Stimulated activated CD8-positive, alpha-beta memory T cell treated with anti-CD3 and anti-CD28 coated beads, Interleukin-15, amount 100 ng/mL, for 1 hour (primary cell): ENCODE results near the gene HNRNPH1.

Experiments
- DNase-seq: peaks from one replicate; pipeline ENCODE4 v3.0.0-alpha.2; 2020; ENCODE audit warnings: low read depth

HNRNPH1 gene

DNA sequence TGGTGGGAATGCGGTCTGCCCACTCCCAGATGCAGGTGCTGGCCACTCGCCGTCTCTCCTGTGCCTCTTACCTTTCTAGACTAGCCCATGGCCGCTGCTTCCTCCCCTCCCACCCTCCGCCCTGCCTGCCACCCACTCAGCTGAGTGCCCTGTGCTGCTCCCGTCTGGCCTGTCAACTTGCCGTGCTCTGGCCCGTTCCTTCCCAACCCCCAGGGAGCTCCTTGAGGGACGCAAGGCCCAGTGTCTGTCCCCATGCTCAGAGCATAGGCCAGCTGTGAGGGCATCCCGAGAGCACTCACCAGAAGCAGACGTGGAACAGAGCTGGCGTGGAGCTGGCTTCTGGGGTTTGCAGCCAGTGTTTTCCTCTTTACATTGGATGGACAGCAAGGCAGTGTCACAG, 20.2 kb downstream of the HNRNPH1 start:
- DNase-seq = no peak

GRCh38 chr5:179601871-179602625, 21.4 kb downstream of the HNRNPH1 start:
- DNase-seq = no peak

DNA sequence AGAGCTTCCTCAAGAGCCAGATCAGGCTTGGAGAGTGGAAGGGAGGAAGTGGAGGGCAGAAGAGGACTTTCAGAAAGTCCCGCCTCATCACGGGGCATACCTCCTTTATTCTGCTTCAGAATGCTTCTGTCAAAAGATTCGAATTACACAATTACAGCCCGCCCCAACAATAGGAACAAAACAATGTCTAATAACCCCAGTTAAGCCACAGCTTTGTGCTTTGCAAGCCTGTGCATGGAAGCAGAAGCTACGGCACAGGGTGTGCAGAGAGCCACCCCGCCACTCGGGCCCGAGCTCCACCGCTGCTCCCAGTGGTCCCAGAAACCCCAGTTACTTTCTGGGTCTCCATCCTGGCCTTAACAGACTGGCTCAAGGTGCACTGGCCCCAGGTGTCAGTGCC, 23.5 kb downstream of the HNRNPH1 start:
- DNase-seq = no peak

DNA sequence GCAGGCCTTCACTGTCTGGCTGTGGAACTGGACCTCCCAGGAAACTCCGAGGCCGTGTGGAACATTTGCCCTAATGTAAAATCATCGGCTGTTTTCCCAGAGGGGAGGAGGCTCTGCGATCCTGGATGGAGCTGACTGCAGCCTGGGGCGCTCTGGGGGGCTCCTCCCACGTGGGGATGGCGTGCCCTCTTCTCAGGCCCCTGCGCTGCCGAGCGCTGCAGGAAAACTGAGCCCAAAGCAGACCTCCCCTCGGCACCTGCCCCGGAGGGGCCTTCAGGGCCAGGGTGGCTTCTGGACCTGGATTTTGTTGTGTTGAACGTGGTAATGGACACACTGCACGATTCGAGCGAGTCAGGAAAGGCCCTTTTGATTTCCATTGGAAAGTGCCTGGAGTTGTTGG, 23.9 kb downstream of the HNRNPH1 start:
- no peak for DNase-seq

GRCh38 chr5:179599100-179599499, 24.4 kb downstream of the HNRNPH1 start:
- no peak for DNase-seq

- DNase-seq = no peak
Measured at GRCh38 chr5:179596421-179596820, 27.1 kb downstream of the HNRNPH1 start.

DNA sequence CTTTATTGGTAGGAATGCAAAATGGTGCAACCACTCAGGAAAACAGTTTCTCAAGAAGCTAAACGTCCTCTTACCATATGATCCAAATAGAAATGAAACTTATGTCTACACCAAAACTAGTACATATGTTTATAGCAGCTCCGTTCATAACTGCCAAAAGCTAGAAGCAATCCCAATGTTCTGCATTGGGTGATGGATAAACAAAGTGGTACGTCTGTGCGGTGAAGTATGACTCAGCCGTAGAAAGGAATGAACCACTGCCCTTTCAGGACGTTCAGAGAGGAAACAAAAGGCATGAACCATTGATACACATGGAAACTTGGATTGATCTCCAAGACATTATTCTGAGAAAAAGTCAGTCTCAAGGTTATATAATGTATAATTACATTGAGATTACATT, 27.6 kb downstream of the HNRNPH1 start:
- DNase-seq = no peak

DNA sequence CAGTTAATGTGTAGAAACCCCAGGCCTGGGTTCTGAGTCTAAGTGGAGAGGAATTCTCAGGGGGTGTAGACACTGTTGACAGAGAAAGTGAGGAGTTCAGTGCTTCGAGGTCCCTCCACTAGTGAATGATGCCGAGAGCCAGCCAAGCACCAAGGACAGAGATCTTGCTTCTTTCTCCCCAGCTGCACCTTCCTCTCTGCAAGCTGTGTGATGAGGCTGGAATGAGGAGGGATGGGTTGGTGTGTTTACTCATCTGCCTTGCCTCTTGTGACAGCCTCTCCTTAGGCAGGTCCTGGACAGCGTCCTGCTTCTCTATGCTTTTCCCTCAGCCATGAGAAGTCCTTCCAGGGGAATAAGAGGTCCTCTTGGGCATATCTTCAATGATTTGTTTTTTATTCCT, 35.3 kb downstream of the HNRNPH1 start:
- no peak for DNase-seq

DNA sequence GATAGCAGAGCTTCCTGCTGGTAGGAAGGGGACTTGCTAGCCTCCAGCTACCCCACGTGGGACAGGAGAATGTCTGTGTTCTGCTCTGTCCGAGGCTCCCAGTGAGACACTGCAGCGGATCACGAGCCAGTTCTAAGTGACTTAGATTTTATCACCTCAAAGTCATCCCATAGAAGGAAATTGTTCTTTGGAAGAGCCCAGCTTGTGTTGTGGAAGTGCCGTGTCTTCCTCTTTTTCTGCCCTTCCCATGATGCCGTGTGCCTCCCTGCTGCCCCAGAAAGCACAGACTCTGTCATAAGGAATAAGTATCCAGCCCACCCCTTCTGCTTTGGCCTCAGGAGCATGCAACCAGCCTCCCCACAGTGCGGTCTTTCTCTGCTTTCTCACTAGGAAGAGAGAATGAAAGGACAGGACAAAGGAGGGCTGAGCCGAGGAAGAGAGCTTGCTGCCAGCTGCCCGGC, 37.5 kb downstream of the HNRNPH1 start:
- no peak for DNase-seq

- no peak for DNase-seq
Measured at GRCh38 chr5:179577286-179577960, 46.0 kb downstream of the HNRNPH1 start.

DNA sequence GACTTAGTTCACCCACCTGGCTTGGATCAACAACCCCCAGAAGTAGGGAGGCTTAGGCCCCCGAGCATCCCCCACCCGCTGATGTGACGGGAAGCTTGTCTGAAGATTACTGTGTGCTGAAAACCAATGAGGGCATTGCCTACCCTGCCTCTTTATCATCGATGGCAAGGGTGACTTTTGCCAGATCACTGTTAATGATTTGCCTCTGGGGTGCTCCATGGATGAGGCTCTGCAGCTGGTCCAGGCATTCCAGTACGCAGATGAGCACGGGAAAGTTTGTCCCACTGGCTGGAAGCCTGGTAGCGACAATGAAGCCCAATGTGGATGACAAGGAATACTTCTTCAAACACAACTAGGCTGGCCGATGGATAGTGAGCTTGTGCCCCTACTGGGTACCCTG, 51.1 kb downstream of the HNRNPH1 start:
- no peak for DNase-seq

DNA sequence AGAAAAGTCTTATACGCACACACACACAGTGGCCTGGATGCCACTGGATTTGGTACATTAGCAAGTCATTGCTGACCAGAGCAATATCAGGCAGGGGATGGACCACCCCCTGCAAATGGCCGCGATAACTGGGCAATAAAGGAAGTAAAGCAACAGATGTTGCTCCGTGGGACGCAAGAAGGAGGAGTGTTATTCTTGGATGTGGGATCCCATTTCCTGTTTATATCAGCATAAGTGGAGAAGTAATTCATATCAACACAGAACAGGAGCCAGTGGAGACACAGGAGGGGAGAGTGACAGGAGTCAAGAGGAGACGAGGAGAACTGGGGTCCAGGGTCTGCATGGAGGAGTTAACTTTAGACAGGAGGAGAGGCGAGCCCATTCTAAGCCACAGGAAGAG, 54.8 kb downstream of the HNRNPH1 start:
- no peak for DNase-seq

DNA sequence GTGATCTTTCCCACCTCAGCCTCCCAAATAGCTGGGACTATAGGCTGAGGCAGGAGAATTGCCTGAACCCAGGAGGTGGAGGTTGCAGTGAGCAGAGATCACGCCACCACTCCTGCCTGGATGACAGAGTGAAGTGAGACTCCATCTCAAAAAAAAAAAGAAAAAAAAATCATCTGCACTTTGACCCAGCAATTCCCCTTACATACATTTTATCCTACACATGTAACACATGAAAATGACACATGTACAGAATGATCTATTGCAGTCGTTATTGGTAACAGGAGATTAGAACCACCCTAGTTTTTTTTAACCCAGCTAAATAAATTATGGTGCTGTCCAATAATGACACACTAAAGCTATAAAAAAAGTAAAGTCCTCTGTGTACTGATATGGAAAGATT, 58.9 kb downstream of the HNRNPH1 start:
- DNase-seq = no peak
